ENCODE data around the gene SNX9. TPM values are rescaled to one million over a fixed set of nuclear protein-coding genes. Genes with fewer than 3 reads are reported as not detected.

SNX9 gene
- total RNA-seq, 4 donors from 2014 or later: 29.4 to 44.9 (median 33.3) TPM

- no peak for TF ChIP-seq CTCF (IDR thresholded peaks at IDR 0.05 in 4 of 5, conservative IDR thresholded peaks at IDR 0.05 in 1 of 5)
- intact Hi-C loops (cut with DNase I; ENCODE audit: low total_unique reads): no loop called here
Observed at GRCh38 chr6:157812425-157813171, 10.4 kb upstream of the SNX9 start.

DNA sequence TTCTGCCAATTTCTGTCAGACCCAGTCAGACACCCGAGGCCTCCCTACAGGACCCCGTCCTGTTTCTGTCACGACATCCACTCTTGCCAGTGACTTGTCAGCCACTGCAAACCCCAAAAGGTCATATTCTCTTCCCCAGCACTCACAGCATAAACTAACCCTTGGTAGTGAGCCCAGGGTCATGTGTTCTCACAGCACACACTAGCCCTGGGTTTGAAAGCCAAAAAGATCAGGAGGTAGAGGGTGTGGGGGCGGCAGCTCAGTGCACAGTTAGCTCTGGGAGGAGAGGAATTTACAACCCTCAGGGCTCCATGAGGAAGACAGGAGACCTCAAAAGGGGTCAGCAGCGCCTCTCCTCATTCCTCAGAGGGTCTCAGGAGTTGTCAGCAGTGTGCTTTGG is 9.9 kb upstream of the SNX9 start:
- peak overlapping the region; percentile 42 to 60 (median 48) for H3K27ac ChIP-seq

More at GRCh38 chr6:157812425-157813171, 10.4 kb upstream of the SNX9 start:
- H3K27ac ChIP-seq: peak overlapping the region in 1 of 4 donors; percentile 42
- DNase-seq (no peak), ATAC-seq (no peak)
- in situ Hi-C loops (cut with MboI; ENCODE audit: low sequenced_read_pairs in 4 of 4): no loop called here
- no peak overlapping the region for H3K4me3 ChIP-seq
- H3K4me1 ChIP-seq: no peaks in the 10 kb centered on the region
- H3K9me3 ChIP-seq: no peaks in the 10 kb centered on the region
- no peaks in the 10 kb centered on the region for H3K27me3 ChIP-seq
- no peaks in the 10 kb centered on the region for H3K36me3 ChIP-seq

DNA sequence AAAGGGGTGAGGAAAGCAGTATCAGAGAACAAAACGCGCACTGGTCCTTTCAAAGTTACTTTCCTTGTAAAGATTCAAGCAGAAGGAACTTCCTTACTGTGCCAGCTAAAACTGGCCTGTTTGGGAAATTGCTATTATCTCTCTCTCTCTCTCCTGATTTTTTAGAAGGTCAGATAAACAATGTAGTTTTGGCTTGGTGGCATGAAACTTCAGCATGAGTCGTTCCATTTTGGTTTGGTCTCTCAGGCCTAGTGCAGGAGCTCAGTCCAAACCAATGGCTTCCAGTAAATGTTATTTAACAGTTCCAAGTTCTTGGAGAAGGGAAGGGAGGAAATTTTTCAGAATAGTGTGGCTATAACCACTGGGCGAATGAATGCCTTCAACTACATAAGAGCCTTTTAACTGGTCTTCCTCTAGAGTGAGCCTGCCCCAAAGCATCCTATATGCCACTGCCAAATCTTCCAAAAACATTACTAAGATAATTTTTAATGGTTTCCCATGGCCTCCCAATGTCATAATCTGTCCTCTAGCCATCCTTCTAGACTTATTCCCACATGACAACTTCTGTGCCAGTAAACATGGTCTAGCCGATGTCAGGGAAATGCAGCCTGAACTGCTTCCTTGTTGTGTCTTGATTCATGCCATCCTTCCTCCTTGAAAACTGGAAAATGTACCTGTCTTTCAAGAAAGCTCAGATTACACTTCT is 9.1 kb upstream of the SNX9 start:
- DNase-seq: no peak
- H3K27ac ChIP-seq: peak overlapping the region; percentile 42 to 60 (median 48)
- H3K27me3 ChIP-seq: no peaks in the 10 kb centered on the region
- no peak overlapping the region for H3K4me3 ChIP-seq
- TF ChIP-seq CTCF (IDR thresholded peaks at IDR 0.05 in 4 of 5, conservative IDR thresholded peaks at IDR 0.05 in 1 of 5): no peak
- no peak for TF ChIP-seq POLR2A (IDR thresholded peaks at IDR 0.05)
- H3K9me3 ChIP-seq: no peaks in the 10 kb centered on the region
- H3K36me3 ChIP-seq: no peaks in the 10 kb centered on the region
- in situ Hi-C loops (cut with MboI; ENCODE audit: low sequenced_read_pairs in 4 of 4) (no loop called here), intact Hi-C loops (cut with DNase I; ENCODE audit: low total_unique reads) (no loop called here)
- no peaks in the 10 kb centered on the region for H3K4me1 ChIP-seq
- peak; percentile 72 to 78 for ATAC-seq

More for the DNA sequence above, 9.9 kb upstream of the SNX9 start:
- TF ChIP-seq CTCF (IDR thresholded peaks at IDR 0.05 in 4 of 5, conservative IDR thresholded peaks at IDR 0.05 in 1 of 5) (no peak), POLR2A (IDR thresholded peaks at IDR 0.05) (no peak)
- no peak overlapping the region for H3K4me3 ChIP-seq
- no peaks in the 10 kb centered on the region for H3K36me3 ChIP-seq
- H3K9me3 ChIP-seq: no peaks in the 10 kb centered on the region
- ATAC-seq (peak; percentile 35 to 62), DNase-seq (no peak)
- H3K4me1 ChIP-seq: no peaks in the 10 kb centered on the region
- intact Hi-C loops (cut with DNase I; ENCODE audit: low total_unique reads): no loop called here
- no peaks in the 10 kb centered on the region for H3K27me3 ChIP-seq
- in situ Hi-C loops (cut with MboI; ENCODE audit: low sequenced_read_pairs in 4 of 4): no loop called here

DNA sequence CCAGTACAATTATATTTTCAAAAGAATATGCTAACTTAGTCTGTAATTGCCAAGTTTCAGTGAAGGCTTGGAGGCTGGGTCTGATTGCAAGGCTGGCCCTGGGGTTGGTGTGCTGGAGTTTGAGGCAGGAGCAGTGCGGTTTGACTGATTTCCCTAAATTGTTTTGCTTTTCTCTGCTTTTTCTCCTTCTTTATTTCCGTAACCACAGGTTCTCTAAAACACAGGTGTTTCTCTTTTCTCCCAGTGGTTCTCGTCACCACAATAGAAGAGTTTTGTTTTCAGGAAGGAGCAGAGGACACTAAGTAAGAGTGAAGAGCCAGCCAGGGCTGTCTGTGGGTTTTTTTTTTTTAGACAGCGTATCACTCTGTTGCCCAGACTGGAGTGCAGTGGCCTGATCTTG is 8.2 kb upstream of the SNX9 start:
- no peaks in the 10 kb centered on the region for H3K36me3 ChIP-seq
- no peak for TF ChIP-seq CTCF (IDR thresholded peaks at IDR 0.05 in 4 of 5, conservative IDR thresholded peaks at IDR 0.05 in 1 of 5)
- no peak for TF ChIP-seq POLR2A (IDR thresholded peaks at IDR 0.05)
- H3K4me3 ChIP-seq: no peak overlapping the region
- ATAC-seq (no peak), DNase-seq (no peak)
- H3K9me3 ChIP-seq: no peaks in the 10 kb centered on the region
- in situ Hi-C loops (cut with MboI; ENCODE audit: low sequenced_read_pairs in 4 of 4): no loop called here
- intact Hi-C loops (cut with DNase I; ENCODE audit: low total_unique reads): no loop called here
- no peaks in the 10 kb centered on the region for H3K4me1 ChIP-seq
- peak overlapping the region in 2 of 4 donors; percentile 42 to 48 for H3K27ac ChIP-seq
- H3K27me3 ChIP-seq: no peaks in the 10 kb centered on the region
